HG02840 (cell line): ENCODE measurements around the gene RUNX2.

Experiments
- ATAC-seq: cut with Tn5 transposase; IDR thresholded peaks from one replicate; pipeline ENCODE4 v1.9.1; 2021; ENCODE audit warnings: mild to moderate bottlenecking, moderate library complexity, moderate number of reproducible peaks; ENCODE audit not compliant: unreplicated experiment, low FRiP score

The RUNX2 gene

DNA sequence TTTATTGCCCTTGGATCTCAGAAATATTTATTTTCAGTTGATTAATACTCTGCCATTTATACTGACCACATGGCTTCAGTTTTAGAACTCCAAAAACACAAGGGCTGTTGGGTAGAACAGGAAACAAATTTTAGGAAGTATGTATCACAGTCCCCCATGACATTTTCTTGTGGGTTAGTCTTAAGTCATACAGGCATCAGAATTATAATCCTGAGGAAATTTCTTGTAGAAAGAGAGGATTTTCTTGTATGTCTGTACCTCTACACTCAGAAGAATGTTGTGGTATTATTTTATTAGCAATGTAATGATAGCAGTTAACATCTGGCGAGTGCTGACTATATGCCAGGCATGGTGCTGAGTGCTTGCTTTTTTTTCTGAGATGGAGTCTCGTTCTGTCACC, 384.7 kb downstream of the RUNX2 start:
- no peak for ATAC-seq
